ENCODE results near the gene MS4A8.
A peak's percentile ranks its signal among the peaks of the same experiment; 100 is the strongest.
"Not testable (repeated sequence)": the region's sequence is repeated elsewhere in the genome, so short reads cannot be mapped to it uniquely, and the experiment has no call there.

MS4A8 gene

DNA sequence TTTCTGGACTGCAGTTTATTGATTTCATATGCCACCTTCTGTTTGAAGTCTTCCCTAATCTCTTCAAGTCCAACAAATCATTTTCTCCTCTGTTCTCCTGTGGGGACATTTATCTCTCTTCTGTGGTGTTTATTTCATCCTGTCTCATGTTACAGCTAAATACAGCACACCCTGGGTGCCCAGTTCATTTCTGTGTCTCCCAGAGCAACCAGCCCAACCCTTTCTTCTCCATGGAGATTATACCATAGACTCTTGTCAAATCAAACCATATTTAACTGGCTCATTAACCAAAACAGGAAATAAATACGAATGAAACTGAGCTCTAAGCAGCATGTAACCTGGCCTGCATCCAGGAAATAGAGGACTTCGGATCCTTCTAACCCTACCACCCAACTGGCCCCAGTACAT is at the start of gene MS4A8:
Gene MS4A8, plus strand, starts transcription at position 329 of the 408 bp plus-strand sequence. CDS start 1,249 bp downstream, outside the sequence.
- DNase-seq (ENCODE audit: low spot score in 2 of 2) = no peak
- H3K4me1 Mint-ChIP-seq = no peaks in the 10 kb centered on the region
- no peaks in the 10 kb centered on the region for H3K36me3 Mint-ChIP-seq
- no peak for ATAC-seq
- H3K9me3 Mint-ChIP-seq = no peaks in the 10 kb centered on the region
- no peak within 1 kb of the TSS for H3K27ac Mint-ChIP-seq
- H3K4me3 Mint-ChIP-seq = no peak within 1 kb of the TSS

DNA sequence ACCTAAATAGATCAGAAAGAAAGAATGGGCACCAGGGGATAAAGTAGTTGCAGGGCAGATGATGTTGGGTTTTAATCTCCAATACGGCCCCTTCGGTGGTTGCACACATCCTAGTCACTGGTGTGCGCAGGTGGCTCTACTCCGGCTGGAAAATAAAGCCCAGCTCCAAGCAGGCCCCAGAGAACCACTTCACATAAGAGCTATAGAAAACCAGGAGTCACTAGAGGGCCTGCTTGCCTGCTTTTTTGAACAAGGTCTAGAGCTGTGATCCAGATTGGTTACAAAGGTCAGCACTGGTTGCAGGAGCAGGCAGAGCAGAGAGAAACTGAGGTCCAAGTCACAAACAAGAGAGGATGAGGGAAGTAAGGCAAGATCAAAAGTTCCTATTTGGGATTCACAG is 41.5 kb upstream of the MS4A8 start:
- DNase-seq (ENCODE audit: low spot score in 2 of 2) = no peak
- Mint-ChIP-seq H3K36me3 (no peaks in the 10 kb centered on the region), H3K4me1 (no peaks in the 10 kb centered on the region), H3K27ac (no peak overlapping the region), H3K9me3 (no peaks in the 10 kb centered on the region), H3K4me3 (no peak overlapping the region)
- no peak for ATAC-seq

DNA sequence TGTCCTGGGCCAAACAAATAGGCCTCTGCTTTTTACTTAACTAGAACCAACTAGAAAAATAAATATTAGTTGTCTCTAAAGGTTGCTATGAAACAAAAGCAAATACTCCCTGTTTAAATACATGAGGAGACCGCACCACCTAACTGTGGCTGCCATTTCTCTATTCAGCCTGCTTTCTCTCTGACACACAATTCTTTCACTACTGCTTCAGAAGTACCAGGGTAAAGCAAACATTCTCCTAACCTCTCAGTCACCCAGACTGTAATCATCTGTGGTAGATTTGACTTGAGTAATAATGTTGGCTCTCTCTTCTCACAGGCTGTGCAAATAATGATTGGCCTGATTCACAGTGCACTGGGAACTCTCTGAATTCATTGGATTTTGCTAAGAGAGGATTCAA is 41.0 kb upstream of the MS4A8 start:
- H3K27ac Mint-ChIP-seq = no peak overlapping the region
- H3K36me3 Mint-ChIP-seq = no peaks in the 10 kb centered on the region
- no peak for DNase-seq (ENCODE audit: low spot score in 2 of 2)
- no peak overlapping the region for H3K4me3 Mint-ChIP-seq
- ATAC-seq = no peak
- H3K9me3 Mint-ChIP-seq = no peaks in the 10 kb centered on the region
- no peaks in the 10 kb centered on the region for H3K4me1 Mint-ChIP-seq

DNA sequence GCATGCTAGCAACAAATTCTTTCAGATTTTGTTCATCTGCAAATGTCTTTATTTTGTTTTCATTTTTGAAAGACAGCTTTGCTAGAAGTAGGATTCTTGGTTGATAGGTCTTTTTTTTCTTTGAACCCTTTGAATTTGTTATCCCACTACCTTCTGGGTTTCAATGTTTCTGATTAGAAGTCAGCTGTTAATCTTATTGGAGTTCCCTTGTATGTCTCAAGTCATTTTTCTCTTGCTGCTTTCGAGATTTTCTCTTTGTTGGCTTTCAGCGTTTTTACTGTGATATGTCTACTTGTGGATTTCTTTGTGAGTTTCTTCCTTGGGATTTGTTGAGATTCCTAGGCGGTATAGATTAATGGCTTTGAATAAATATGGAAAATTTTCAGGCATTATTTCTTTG is 27.2 kb upstream of the MS4A8 start:
- Mint-ChIP-seq H3K9me3 (peaks cover 12% of the 10 kb centered on the region), H3K4me3 (no peak overlapping the region), H3K4me1 (no peaks in the 10 kb centered on the region), H3K27ac (no peak overlapping the region), H3K36me3 (no peaks in the 10 kb centered on the region)
- ATAC-seq = no peak
- no peak for DNase-seq (ENCODE audit: low spot score in 2 of 2)

- H3K9me3 Mint-ChIP-seq = peaks cover 11% of the 10 kb centered on the region
- not testable (repeated sequence) for H3K4me3 Mint-ChIP-seq; ATAC-seq; H3K4me1 Mint-ChIP-seq; H3K27ac Mint-ChIP-seq; DNase-seq (ENCODE audit: low spot score in 2 of 2); H3K36me3 Mint-ChIP-seq
These were observed 21.2 kb upstream of the MS4A8 start for GRCh38 chr11:60678231-60678630.

DNA sequence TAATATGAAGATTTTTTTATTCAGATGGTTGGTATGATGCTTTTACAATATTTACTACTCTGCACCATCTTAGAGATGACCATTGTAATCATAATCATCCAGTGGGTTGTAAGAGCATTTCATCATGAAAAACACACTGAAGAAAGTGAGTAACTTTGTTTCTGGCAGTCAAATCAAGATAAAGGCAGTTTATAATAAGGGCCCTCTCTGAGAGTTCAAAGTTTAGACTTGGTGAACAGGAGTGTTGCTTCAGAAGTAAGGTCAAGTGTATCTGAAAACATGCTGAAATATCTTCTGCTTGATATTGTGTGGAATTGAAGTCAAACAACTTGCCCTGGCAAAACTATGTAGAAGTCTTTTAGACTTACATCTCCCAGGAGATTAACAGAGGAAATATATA is 19.5 kb upstream of the MS4A8 start:
- DNase-seq (ENCODE audit: low spot score in 2 of 2) (no peak), ATAC-seq (no peak)
- Mint-ChIP-seq H3K4me3 (no peak overlapping the region), H3K9me3 (peaks cover 11% of the 10 kb centered on the region), H3K27ac (no peak overlapping the region), H3K4me1 (no peaks in the 10 kb centered on the region), H3K36me3 (no peaks in the 10 kb centered on the region)

DNA sequence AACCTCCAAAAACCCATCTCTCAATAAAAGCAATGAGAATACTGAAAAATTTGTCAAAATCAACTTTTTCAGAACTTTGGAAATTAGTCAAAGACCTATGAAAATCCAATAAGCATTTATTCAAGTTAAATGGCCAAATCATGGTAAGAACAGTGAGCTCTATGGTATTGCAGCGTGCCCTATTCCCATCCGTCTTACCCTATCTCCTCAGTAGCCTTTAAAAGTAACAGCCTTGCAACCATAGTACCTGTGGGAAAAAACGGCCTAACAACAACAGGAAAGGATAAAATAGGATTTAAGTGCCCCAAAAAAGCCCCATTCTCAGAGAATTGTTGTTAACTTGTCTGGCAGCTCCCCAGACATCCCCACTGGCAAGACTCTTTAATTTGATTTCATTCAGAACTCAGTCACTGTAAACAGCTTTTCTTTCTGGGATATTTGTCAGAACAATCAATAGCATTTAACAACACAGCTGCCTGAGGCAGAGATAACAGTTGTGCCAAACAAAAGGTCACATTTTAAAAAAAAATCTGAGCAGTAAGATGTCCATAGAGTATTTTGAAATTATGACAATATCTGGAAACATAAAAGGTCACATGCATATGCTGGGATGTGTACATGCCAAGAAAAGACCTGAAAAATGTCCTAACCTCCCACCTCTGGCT is 18.8 kb upstream of the MS4A8 start:
- Mint-ChIP-seq H3K27ac (no peak overlapping the region), H3K4me3 (no peak overlapping the region), H3K9me3 (peaks cover 11% of the 10 kb centered on the region), H3K4me1 (no peaks in the 10 kb centered on the region), H3K36me3 (no peaks in the 10 kb centered on the region)
- DNase-seq (ENCODE audit: low spot score in 2 of 2) (no peak), ATAC-seq (no peak)

DNA sequence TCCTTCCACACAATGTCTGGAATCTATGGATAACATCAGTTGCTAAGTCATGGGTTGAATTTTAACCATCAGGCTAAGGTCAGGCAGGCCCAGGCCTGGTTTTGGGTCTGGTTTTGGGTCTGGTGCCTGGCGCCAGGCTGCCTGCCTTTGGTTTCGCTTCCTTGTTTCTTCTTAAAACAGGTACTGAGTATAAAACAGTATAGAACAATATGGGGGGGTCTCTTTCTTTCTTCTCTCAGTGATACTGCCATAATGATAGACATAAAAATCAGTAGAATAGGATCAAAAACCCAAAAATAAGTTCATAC is 14.9 kb upstream of the MS4A8 start:
- not testable (repeated sequence) for ATAC-seq; H3K4me3 Mint-ChIP-seq; H3K4me1 Mint-ChIP-seq; DNase-seq (ENCODE audit: low spot score in 2 of 2); H3K9me3 Mint-ChIP-seq; H3K36me3 Mint-ChIP-seq; H3K27ac Mint-ChIP-seq

DNA sequence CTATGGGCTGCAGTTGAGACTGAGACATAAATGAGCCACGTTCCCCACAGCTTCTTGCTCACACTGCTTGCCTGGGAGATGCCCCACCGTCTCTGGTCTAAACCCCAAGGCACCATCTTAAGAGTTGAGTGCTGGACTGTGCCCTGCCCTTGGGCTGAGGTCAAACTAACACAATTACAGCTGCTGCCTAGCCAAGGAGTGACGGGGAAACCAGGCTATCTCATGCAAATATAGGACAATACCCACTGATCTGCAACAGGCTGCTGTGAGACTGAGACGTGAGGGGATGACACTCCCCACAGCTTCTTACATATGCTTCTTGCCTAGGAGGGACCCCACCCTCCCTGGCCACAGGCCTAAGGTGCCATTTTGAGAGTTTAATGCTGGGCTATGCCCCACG is 7.8 kb upstream of the MS4A8 start:
- no peak for ATAC-seq
- H3K27ac Mint-ChIP-seq = no peak overlapping the region

DNA sequence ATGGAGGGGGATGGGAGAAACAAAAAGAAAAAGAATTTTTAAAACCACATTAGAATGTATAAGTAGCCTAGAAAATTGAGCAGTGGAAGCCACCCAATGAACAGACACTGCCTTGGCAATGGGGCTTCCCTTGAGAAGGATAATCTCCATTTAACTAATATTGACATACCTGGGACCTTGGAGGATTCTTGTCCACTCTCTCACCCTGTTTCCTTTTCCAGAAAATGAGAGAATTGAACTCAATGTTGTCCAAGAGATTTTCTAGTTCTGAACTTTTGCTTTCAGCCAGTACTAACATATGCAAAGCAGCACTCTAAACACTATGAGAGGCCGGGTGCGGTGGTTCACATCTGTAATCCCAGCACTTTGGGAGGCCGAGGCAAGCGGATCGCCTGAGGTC is 524 bp downstream of the MS4A8 start:
- Mint-ChIP-seq H3K4me3 (no peak overlapping the region), H3K27ac (no peak overlapping the region), H3K4me1 (no peaks in the 10 kb centered on the region), H3K9me3 (no peaks in the 10 kb centered on the region), H3K36me3 (no peaks in the 10 kb centered on the region)
- ATAC-seq (no peak), DNase-seq (ENCODE audit: low spot score in 2 of 2) (no peak)

More for the DNA sequence above, 7.8 kb upstream of the MS4A8 start:
- no peaks in the 10 kb centered on the region for H3K36me3 Mint-ChIP-seq
- no peaks in the 10 kb centered on the region for H3K4me1 Mint-ChIP-seq
- no peak overlapping the region for H3K4me3 Mint-ChIP-seq
- DNase-seq (ENCODE audit: low spot score in 2 of 2) = no peak
- no peaks in the 10 kb centered on the region for H3K9me3 Mint-ChIP-seq

DNA sequence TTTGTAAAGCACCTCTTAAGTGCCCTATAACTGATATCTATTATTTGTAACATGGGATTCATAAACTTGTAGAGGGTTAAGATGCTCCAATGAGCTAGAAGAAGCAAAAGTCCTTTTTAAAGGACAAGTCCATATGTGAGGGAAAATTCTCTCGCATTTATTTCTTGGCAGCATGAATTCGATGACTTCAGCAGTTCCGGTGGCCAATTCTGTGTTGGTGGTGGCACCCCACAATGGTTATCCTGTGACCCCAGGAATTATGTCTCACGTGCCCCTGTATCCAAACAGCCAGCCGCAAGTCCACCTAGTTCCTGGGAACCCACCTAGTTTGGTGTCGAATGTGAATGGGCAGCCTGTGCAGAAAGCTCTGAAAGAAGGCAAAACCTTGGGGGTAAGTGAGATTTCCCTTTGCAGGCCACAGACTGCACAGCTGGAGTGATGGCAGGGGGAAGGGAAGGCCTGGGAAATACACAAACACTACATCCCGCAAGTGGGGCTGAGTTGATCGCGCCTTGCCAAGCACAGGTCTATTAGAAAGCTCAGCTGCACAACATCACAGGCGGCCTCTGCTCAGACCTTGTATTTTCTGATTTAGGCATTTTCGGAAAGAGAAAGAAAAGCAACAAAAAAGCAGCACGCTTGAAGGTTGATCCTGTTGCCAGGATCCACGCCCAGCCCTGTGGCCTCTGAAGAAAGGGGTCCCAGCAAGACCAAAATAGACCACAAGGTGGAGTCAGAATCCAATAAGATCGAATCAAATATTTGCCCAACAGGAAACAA is 1.5 kb downstream of the MS4A8 start:
- Mint-ChIP-seq H3K4me3 (no peak overlapping the region), H3K4me1 (no peaks in the 10 kb centered on the region), H3K9me3 (no peaks in the 10 kb centered on the region), H3K27ac (no peak overlapping the region), H3K36me3 (no peaks in the 10 kb centered on the region)
- DNase-seq (ENCODE audit: low spot score in 2 of 2) = peak in 1 of 2 donors; percentile 55
- no peak for ATAC-seq

DNA sequence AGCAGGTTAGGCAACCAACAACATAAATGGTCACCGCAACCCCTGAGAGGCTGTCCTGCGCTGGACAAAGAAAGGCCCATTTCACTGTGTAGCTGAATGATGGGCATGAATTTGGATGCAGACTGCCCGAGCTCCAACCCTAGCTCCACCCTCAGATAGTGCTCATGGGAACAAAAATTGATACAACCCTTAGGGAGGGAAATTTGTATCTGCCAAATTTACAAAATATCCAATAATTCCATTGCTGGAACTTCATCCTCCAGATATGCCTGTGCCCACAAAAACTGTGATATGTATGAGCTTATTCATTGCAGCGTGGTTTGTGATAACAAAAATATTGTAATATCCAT is 2.0 kb downstream of the MS4A8 start:
- ATAC-seq (no peak), DNase-seq (ENCODE audit: low spot score in 2 of 2) (no peak)
- Mint-ChIP-seq H3K9me3 (no peaks in the 10 kb centered on the region), H3K27ac (no peak overlapping the region), H3K4me1 (no peaks in the 10 kb centered on the region), H3K4me3 (no peak overlapping the region), H3K36me3 (no peaks in the 10 kb centered on the region)

GRCh38 chr11:60703374-60703773 is 4.0 kb downstream of the MS4A8 start:
- no peak overlapping the region for H3K4me3 Mint-ChIP-seq
- H3K9me3 Mint-ChIP-seq = no peaks in the 10 kb centered on the region
- DNase-seq (ENCODE audit: low spot score in 2 of 2) (peak in 1 of 2 donors; percentile 30), ATAC-seq (no peak)
- H3K27ac Mint-ChIP-seq = no peak overlapping the region
- H3K4me1 Mint-ChIP-seq = no peaks in the 10 kb centered on the region
- no peaks in the 10 kb centered on the region for H3K36me3 Mint-ChIP-seq

DNA sequence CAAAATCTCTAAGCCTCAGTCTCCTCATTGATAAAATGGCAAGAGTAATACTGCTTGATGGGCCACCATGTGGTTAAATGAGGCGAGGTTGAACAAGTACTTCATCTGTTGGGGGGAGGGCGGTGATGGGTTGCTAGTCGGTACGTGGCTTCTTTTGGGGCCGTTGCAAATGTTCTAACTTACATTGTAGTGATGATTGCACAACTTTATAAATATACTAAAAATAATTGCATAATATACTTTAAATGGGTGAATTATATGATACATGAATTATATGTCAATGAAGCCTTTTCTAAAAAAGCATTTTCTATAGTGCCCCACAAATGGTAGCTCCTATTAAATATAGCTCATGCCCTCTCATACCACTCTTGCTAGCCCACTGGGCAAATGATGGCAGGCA is 6.5 kb downstream of the MS4A8 start:
- ATAC-seq = no peak
- no peaks in the 10 kb centered on the region for H3K4me1 Mint-ChIP-seq
- no peaks in the 10 kb centered on the region for H3K9me3 Mint-ChIP-seq
- no peak for DNase-seq (ENCODE audit: low spot score in 2 of 2)
- H3K27ac Mint-ChIP-seq = no peak overlapping the region
- no peak overlapping the region for H3K4me3 Mint-ChIP-seq
- no peaks in the 10 kb centered on the region for H3K36me3 Mint-ChIP-seq

GRCh38 chr11:60706931-60707330 is 7.5 kb downstream of the MS4A8 start:
- DNase-seq (ENCODE audit: low spot score in 2 of 2) (no peak), ATAC-seq (no peak)
- Mint-ChIP-seq H3K36me3 (no peaks in the 10 kb centered on the region), H3K4me1 (no peaks in the 10 kb centered on the region), H3K27ac (no peak overlapping the region), H3K9me3 (no peaks in the 10 kb centered on the region), H3K4me3 (no peak overlapping the region)

- no peak for ATAC-seq
- no peak overlapping the region for H3K4me3 Mint-ChIP-seq
These were observed 11.1 kb downstream of the MS4A8 start for GRCh38 chr11:60710482-60710881.

More at GRCh38 chr11:60710482-60710881, 11.1 kb downstream of the MS4A8 start:
- no peaks in the 10 kb centered on the region for H3K9me3 Mint-ChIP-seq
- no peaks in the 10 kb centered on the region for H3K36me3 Mint-ChIP-seq
- H3K27ac Mint-ChIP-seq = no peak overlapping the region
- no peak for DNase-seq (ENCODE audit: low spot score in 2 of 2)
- no peaks in the 10 kb centered on the region for H3K4me1 Mint-ChIP-seq
